IMR-90 (cell line): ENCODE results near the gene DPH3. TPM values are rescaled to one million over a fixed set of nuclear protein-coding genes. Genes with fewer than 3 reads are reported as not detected.

Experiments
- ATAC-seq: fragments of 200-7000 bp; cut with Tn5 transposase; 2 replicates; pipeline ENCODE4 v1.9.1; 2020; ENCODE audit warnings: low read depth, mild to moderate bottlenecking, moderate library complexity
- BruUV-seq: library from RNA; stranded (reverse); fragments of 400-500 nt; replicated peaks from 2 replicates; lab custom pipeline; 2021; lab: Mats Ljungman, UMichigan
- CTCF ChIA-PET: fragments of 300-600 bp; formaldehyde crosslinking; extraction: SDS; loops from one replicate; lab custom pipeline; 2021; ENCODE audit warnings: antibody characterized with exemption; lab: Yijun Ruan, JAX
- POLR2A ChIA-PET: fragments of 300-600 bp; sonication (Branson Sonifier 250); formaldehyde crosslinking; loops from one replicate; lab custom pipeline; 2022; ENCODE audit warnings: antibody characterized with exemption; ENCODE audit not compliant: unreplicated experiment; lab: Charles Lee
- DNase-seq: peaks from one replicate; pipeline ENCODE4 v3.0.0; 2013
- H2AFZ ChIP-seq: replicated peaks from 2 replicates; pipeline ENCODE3; 2013; ENCODE audit warnings: low read length, mild to moderate bottlenecking; ENCODE audit not compliant: poor library complexity
- H2AK5ac ChIP-seq: 2 replicates; pipeline ENCODE4 v1.6.1; 2013; ENCODE audit warnings: low read depth, low read length, inconsistent platforms
- H2AK9ac ChIP-seq: replicated peaks from 2 replicates; pipeline ENCODE3; 2013; ENCODE audit warnings: mild to moderate bottlenecking, low read depth, low read length, moderate library complexity; ENCODE audit not compliant: poor library complexity
- H2BK120ac ChIP-seq: 2 replicates; pipeline ENCODE4 v1.6.1; 2013; ENCODE audit warnings: low read depth, low read length, inconsistent platforms
- H2BK15ac ChIP-seq: 3 replicates; pipeline ENCODE4 v1.6.1; 2013; ENCODE audit warnings: low read depth, low read length, inconsistent platforms
- H2BK20ac ChIP-seq: 2 replicates; pipeline ENCODE4 v1.6.1; 2013; ENCODE audit warnings: low read depth, mild to moderate bottlenecking, inconsistent platforms, low read length, moderate library complexity
- H2BK5ac ChIP-seq: 2 replicates; pipeline ENCODE4 v1.6.1; 2013; ENCODE audit warnings: mild to moderate bottlenecking, low read depth, low read length, inconsistent platforms; ENCODE audit not compliant: poor library complexity, severe bottlenecking
- H3K14ac ChIP-seq: replicated peaks from 2 replicates; pipeline ENCODE4 v1.6.1; 2013; ENCODE audit warnings: low read depth, low read length, inconsistent platforms
- H3K18ac ChIP-seq: 2 replicates; pipeline ENCODE4 v1.6.1; 2013; ENCODE audit warnings: low read depth, low read length, control low read depth
- H3K23ac ChIP-seq: 2 replicates; pipeline ENCODE4 v1.6.1; 2013; ENCODE audit warnings: low read depth, low read length, inconsistent platforms
- H3K27ac ChIP-seq: 2 replicates; pipeline ENCODE4 v1.5.1; 2013; ENCODE audit warnings: mild to moderate bottlenecking, control low read depth, low read length; ENCODE audit not compliant: insufficient read depth
- H3K27me3 ChIP-seq: 2 replicates; pipeline ENCODE4 v1.6.1; 2013; ENCODE audit warnings: low read length; ENCODE audit not compliant: control insufficient read depth, insufficient read depth
- H3K36me3 ChIP-seq: 2 replicates; pipeline ENCODE4 v1.6.1; 2013; ENCODE audit warnings: low read length, mixed read lengths; ENCODE audit not compliant: control insufficient read depth, insufficient read depth
- H3K4ac ChIP-seq: 2 replicates; pipeline ENCODE4 v1.6.1; 2013; ENCODE audit warnings: low read depth, low read length, inconsistent platforms
- H3K4me1 ChIP-seq: 2 replicates; pipeline ENCODE4 v1.6.1; 2013; ENCODE audit warnings: low read length, mixed read lengths; ENCODE audit not compliant: control insufficient read depth, insufficient read depth
- H3K4me2 ChIP-seq: 2 replicates; pipeline ENCODE4 v1.6.1; 2013; ENCODE audit warnings: low read depth, mild to moderate bottlenecking, control low read depth, low read length, moderate library complexity
- H3K4me3 ChIP-seq: 2 replicates; pipeline ENCODE4 v1.5.1; 2013; ENCODE audit warnings: low read depth, mild to moderate bottlenecking, control low read depth, low read length, moderate library complexity; ENCODE audit not compliant: insufficient read depth
- H3K56ac ChIP-seq: 2 replicates; pipeline ENCODE4 v1.6.1; 2013; ENCODE audit warnings: low read length, inconsistent platforms; ENCODE audit not compliant: insufficient read depth; ENCODE audit errors: extremely low read depth
- H3K79me1 ChIP-seq, 2 experiments: 2 replicates each; pipeline ENCODE4 v1.6.1; 2013; ENCODE audit warnings: low read length in 2 of 2, inconsistent platforms in 1 of 2, low read depth in 1 of 2
- H3K9ac ChIP-seq: 2 replicates; pipeline ENCODE4 v1.6.1; 2013; ENCODE audit warnings: low read depth, low read length, control low read depth
- H3K9me1 ChIP-seq: 2 replicates; pipeline ENCODE4 v1.6.1; 2013; ENCODE audit warnings: low read length, inconsistent platforms; ENCODE audit not compliant: insufficient read depth
- H3K9me3 ChIP-seq: 2 replicates; pipeline ENCODE4 v1.6.1; 2013; ENCODE audit warnings: low read length; ENCODE audit not compliant: control insufficient read depth, insufficient read depth
- H4K20me1 ChIP-seq: 2 replicates; pipeline ENCODE4 v1.6.1; 2013; ENCODE audit warnings: low read length, inconsistent platforms; ENCODE audit not compliant: insufficient read depth
- H4K5ac ChIP-seq: 2 replicates; pipeline ENCODE4 v1.6.1; 2013; ENCODE audit warnings: mild to moderate bottlenecking, low read depth, low read length, control low read depth
- H4K8ac ChIP-seq, 2 experiments: 2 replicates each; pipeline ENCODE4 v1.6.1; 2013; ENCODE audit warnings: low read depth in 2 of 2, low read length in 2 of 2, control low read depth in 1 of 2, inconsistent platforms in 1 of 2
- H4K91ac ChIP-seq: 2 replicates; pipeline ENCODE4 v1.6.1; 2013; ENCODE audit warnings: low read depth, low read length, inconsistent platforms; ENCODE audit not compliant: insufficient read depth
- FOS ChIP-seq: fragments of 150-350 bp; IDR thresholded peaks from 2 replicates; pipeline ENCODE4 v1.6.1; 2016; ENCODE audit warnings: low read depth, low read length
- POLR2A ChIP-seq: IDR thresholded peaks from 2 replicates; pipeline ENCODE4 v1.6.1; 2012; ENCODE audit warnings: mild to moderate bottlenecking, low read depth, low read length
- RAD21 ChIP-seq: IDR thresholded peaks from 2 replicates; pipeline ENCODE4 v1.6.1; 2012; ENCODE audit warnings: low read length, improper control_type of control experiment
- WGBS, 2 experiments: methylation state at CpG; one replicate each; pipeline versions ENCODE4 v1.1.5 to v1.1.7; 2013; ENCODE audit warnings: missing lambda C conversion rate in 2 of 2; ENCODE audit not compliant: insufficient read length in 1 of 2; ENCODE audit errors: extremely low coverage in 2 of 2; 5-methylcytosine and 5-hydroxymethylcytosine counted together
- dilution Hi-C: fragments of 300-500 bp; cut with HindIII; formaldehyde crosslinking; loops from one replicate; pipeline ENCODE4 v1.14.3; 2018; ENCODE audit warnings: low sequenced_read_pairs; ENCODE audit not compliant: unreplicated experiment
- in situ Hi-C: fragments of 300-500 bp; cut with MboI; formaldehyde crosslinking; loops from 3 replicates; pipeline ENCODE4 v1.14.3; 2019; ENCODE audit warnings: low sequenced_read_pairs, inconsistent platforms, mixed read lengths
- intact Hi-C: fragments of 100-400 bp; cut with micrococcal nuclease; formaldehyde crosslinking; loops from 2 replicates; pipeline ENCODE4 v1.10.0; 2022
- polyA plus RNA-seq, 3 experiments: library from polyadenylated mRNA; depleted of rRNA; stranded (reverse); fragments of >200 nt; gene quantifications; 2 replicates each; pipeline ENCODE4 v1.2.3, GENCODE V29; 2012; ENCODE audit warnings: low replicate concordance in 1 of 3
- total RNA-seq: library from RNA; depleted of rRNA; stranded (reverse); fragments of >200 nt; gene quantifications from 2 replicates; pipeline ENCODE4 v1.2.3, GENCODE V29; 2012

Gene DPH3
- total and polyA plus RNA-seq, 2 of the 4 experiments (the other 2 are of a cell fraction) = 12.9 to 32.1 TPM

GRCh38 chr3:16286161-16286560 lies 21.4 kb upstream of the DPH3 start:
- in situ Hi-C loops (loop anchor here (5.0 to 25.0 kb wide), 4 partner anchors 266 to 951 kb away; partner anchors contain the start of gene PLCL2), dilution Hi-C loops (loop anchor here (25.0 kb wide), 1 partner anchor 251 kb away; no protein-coding TSS in a partner anchor), intact Hi-C loops (no loop called here)
- no peak for ATAC-seq
- H3K4me1 ChIP-seq = 0 out of 2 replicates have a peak, but pooled peaks cover 2% of the 10 kb centered on the region
- WGBS, 2 experiments = no CpG with 5 or more reads among the region's 3 CpGs
- H2AK5ac ChIP-seq = no peak overlapping the region
- no peak overlapping the region for H2BK120ac ChIP-seq
- H3K9me1 ChIP-seq = no peaks in the 10 kb centered on the region
- no peaks in the 10 kb centered on the region for H3K27me3 ChIP-seq
- no peak overlapping the region for H2AK9ac ChIP-seq
- DNase-seq = no peak
- ChIA-PET POLR2A (no interaction called here), CTCF (no interaction called here)
- H3K27ac ChIP-seq = no peak overlapping the region
- H3K4ac ChIP-seq = no peak overlapping the region
- no peak overlapping the region for H2BK20ac ChIP-seq
- H3K79me1 ChIP-seq = no peaks in the 10 kb centered on the region; a peak in 1 of 4 replicates
- H3K23ac ChIP-seq = no peak overlapping the region
- TF ChIP-seq POLR2A (no peak), FOS (no peak), RAD21 (no peak)
- no peak overlapping the region for H3K14ac ChIP-seq
- no peak overlapping the region for H3K4me2 ChIP-seq
- H3K56ac ChIP-seq = no peak overlapping the region
- H2BK5ac ChIP-seq = no peak overlapping the region
- H4K5ac ChIP-seq = no peak overlapping the region
- no peak overlapping the region for H4K91ac ChIP-seq
- no peak overlapping the region for H3K9ac ChIP-seq
- H3K36me3 ChIP-seq = no peaks in the 10 kb centered on the region; the same call in 1 of the 2 replicates
- H4K20me1 ChIP-seq = no peaks in the 10 kb centered on the region
- H2AFZ ChIP-seq = no peak overlapping the region
- H3K9me3 ChIP-seq = no peaks in the 10 kb centered on the region
- no peak overlapping the region for H2BK15ac ChIP-seq
- no TSS peak for BruUV-seq
- no peak overlapping the region for H3K18ac ChIP-seq
- H3K4me3 ChIP-seq = no peak overlapping the region
- H4K8ac ChIP-seq = no peak overlapping the region
